Putamen (tissue), 1 donor: Measurements from ENCODE around the gene CDC5L.
A peak's percentile ranks its signal among the peaks of the same experiment; 100 is the strongest.

Experiments
- DNase-seq: peaks from one replicate; pipeline ENCODE4 v3.0.0-alpha.2; 2016; ENCODE audit warnings: low spot score

Gene CDC5L

DNA sequence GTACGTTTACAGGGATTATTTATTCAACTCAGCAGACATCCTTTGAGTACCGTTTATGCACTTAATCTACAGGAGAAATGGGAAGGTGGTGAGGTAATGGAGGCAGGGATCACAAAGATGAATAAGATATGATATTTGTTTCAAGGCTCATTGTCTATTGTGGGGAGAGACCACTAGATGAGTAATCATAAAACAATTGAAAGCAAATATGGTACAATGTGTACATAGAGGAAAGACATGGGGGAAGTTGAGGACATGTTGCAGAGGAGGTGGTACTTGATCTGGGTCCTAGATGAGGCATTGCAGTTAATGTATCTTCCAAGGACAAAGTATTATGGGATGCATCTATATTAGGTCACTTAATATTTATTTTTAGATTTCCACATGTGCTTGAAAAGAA lies 13.7 kb upstream of the CDC5L start:
- DNase-seq, result no peak

DNA sequence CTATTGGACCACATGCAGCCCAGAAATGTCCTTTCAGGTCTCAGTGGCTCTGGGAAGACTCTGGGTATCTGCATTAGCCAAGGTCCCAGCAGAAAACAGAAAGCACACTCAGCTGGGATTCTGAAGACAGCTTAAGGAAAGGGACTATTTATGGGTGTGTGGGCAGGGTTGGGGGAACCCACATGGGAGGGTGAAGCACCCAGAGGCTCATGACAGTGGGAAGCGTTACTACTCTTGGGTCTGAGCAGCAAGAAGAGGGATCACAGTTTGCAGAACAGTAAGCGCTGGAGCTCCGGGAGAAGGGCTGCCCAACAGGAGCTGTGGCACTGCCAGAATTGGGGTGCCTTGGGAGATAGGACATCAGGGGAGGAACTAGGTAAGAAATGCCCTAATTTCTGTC lies 12.4 kb upstream of the CDC5L start:
- DNase-seq, result no peak

DNA sequence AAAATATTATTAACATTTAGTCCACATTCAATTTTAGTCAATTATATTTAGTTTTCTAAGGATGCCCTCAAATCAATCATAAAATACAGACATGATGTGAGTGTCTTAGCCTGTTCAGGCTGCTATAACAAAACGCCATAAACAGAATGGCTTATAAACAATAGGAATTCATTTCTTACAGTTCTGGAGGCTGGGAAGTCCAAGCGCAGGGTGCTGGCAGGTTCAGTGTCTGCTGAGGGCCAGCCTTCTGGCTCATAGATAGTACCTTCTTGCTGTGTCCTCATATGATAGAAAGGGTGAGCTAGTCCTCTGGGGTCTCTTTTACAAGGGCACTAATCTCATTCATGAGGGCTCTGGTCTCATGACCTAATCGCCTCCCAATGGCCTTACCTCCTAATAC lies 10.0 kb upstream of the CDC5L start:
- DNase-seq, result no peak

DNA sequence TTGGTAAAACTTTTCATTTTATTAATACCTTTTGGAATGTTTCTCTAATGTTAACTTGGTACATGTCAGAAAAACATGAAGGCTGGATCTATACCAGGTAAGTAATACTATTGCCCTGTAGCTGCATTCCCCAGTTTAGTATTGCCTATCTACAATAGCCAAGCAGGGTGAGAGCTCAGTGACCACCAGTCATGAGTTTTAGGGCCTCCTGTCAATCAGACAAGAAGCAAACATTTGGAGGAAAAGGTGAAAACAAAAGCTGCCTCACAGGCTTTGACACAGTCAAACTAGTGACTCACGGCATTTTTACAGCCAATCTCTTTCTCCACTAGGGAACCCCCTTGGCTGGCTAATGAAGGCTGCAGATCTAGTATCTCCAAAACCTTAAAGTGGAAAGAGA lies 9.5 kb upstream of the CDC5L start:
- DNase-seq, result no peak

DNA sequence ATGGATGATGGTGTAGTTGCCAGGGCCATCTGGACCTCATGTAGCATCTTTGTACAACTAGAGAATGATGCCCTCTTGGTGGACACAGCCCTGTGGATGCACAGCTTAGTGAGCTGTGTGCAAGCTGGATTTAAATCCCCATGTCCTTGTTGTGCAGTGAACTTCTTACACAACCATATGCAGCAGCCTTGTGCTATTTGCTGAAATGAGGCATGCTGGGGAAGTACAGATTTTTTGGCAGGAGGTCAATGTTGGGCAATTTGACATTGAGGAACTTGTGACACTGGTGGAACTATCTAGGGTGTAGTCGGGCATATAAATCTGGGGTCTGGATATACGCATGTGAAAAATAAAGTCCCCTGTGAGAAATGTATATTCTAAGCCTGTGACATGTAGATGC lies 5.8 kb upstream of the CDC5L start:
- peak; percentile 34 for DNase-seq

DNA sequence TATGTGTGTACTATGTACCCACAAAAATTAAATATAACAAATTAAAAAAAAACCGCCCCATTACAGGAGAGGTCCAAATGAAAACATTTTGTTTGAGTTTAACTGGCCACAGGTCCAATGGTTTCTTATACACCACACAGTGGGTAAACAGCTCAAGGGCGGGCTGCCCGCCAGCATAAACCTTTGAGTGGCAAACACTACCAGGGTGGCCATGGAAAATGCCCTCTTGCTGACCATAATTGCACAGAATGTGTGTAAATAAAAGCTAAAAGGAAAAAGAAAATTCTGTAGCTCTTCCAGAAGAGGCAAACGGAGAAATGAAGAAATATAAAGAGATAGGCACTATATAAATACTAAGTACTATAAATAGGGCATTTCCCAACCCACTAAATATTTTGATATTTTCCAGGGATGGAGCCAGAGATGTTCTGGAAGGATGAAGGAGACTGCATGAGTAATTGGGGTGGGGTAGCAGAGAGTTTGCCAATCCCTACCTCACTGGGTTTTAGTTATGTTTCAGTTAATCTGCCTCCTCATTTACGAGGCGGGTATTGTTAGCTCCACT lies 1.1 kb upstream of the CDC5L start:
- no peak for DNase-seq

DNA sequence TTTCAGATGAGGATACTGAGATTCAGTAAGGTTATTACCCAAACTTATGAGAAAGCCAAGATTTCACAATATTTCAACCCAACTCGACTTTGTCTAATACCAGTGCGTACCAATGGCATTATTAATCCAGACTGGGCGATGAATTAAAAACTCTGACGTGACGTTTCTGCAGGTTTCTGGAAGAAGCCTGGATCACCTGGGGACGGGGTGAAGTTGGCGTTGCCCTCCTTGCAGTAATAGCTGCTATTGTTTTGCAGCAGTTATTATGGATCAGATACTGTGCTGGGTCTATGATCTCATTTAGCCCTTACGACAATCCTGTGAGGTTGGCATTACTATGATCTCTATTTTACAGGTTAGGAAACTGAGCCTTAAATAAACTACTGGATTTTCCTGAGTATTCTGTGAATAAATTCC lies 569 bp upstream of the CDC5L start:
- DNase-seq, result no peak

DNA sequence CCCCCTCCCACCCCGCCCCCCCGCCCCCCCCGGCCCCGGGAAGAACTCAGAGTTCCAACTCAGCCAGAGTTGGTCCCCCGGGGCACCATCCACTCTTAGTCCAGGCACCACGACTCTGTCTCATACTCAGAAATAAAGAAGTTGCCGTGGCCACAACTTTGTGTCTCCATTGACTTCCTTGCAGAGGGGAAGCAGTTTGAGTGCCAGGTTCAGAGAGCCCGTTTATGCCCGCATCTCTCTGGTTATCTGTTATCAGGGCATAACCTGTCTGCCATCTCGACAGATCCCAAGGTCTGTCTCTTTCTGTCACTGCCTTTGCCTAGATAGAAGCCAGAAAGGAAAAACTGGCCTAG lies 605 bp downstream of the CDC5L start:
- no peak for DNase-seq

DNA sequence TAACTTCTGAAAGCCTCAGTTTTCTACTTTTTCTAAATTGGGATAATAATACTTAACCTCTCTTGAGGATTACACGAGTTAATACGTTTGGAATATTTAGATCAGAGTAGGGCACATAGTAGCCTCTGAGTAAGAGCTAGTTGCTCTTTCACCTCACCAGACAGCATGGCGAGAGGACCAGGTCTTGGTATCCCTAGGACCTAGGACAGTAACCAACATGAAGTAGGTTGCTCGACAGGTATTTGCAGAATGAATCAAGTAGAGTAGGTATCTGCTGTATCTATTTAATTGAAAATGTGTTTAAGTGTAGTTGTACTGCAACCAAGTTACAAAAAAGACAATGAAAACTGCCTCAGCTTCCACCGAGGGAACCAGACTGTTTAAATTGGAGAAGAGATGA lies 1.4 kb downstream of the CDC5L start:
- no peak for DNase-seq

DNA sequence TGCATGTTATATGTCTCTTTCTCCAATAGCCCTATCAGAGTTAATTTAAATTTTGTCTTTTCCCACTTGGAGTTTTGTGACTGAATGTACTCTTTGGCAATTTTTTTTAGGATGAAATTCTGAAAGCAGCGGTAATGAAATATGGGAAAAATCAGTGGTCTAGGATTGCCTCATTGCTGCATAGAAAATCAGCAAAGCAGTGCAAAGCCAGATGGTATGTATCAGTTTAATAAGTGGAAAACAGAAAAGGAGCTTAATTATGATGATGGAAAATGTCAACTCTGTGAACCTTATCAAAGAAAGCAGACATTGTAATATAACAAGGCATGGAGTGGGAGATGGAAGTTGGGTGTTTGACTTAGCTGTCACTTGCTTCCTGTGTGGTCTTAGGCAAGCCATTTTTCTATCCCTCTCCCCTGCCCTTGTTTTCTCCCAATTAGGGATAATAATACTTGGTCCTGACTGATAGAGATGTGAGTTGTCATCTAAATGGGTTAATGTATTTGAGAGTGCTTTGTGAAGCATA lies 2.7 kb downstream of the CDC5L start:
- no peak for DNase-seq

DNA sequence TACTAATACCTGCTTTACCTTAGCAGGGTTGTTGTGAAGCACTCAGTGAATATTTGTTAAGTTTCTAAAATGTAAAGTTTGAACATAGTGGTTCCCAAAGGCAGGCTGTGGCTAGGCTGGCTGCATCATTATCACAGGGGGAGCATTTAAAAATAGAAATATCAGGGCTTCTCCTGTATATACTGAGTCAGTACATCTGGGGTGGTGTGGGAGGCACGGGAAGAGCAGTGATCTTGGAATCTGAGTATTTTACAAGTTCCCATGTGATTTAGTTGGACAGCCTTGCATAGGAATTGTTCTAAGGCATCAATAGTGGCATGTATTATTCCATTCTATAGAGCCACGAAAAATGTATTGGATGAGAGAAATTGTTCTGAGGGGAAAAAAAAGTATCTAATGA lies 8.0 kb downstream of the CDC5L start:
- no peak for DNase-seq

DNA sequence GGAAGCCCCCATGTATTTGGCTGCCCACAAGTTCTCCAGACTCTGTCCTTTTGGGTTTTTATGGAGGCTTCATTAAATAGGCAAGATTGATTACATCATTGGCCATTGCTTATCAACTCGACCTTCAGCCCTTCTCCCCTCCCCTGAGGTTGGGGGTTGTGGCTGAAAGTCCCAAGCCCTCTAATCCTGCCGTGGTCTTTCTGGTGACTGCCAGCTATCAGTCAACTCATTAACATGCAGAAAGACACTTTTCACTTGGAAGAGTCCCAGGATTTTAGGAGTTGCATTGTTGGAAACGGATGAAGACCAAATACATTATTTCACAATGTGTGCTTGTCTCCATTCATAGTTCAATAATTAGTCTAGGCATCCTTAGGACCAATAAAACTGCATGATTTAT lies 9.5 kb downstream of the CDC5L start:
- DNase-seq, result peak; percentile 40

DNA sequence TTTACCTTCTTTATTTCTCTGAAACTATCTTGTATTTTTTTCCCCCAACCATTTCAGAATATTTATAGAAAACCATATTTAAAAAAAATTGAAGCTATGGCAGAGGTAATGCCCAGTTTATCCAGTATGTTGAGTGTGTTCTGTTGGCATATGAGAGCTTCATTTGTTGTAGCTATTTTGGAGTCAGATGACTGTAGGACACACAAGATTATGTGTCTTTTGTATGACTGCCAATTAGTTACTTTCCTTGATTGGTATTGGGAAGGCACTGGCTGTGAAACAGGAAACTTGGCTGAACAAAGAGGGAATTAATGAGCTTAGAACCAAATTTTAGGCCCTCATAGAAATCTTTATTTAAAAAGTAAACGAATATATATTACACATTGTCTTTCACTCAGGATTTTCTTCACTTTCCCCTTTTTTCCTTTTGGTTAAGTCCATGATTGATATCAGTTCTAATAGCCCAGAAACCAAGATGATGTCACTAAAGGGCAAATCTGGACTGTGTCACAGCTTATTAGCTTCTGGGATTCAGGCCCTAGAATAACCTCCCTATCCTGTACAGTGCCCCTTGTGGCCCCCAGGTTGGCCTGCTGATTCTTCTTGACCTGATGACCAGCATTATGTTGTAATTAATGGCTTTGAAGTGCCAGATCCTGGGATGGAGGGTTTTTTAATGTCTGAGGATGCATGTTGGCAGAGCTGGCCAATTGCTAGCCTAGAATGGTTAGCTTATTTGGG lies 10.1 kb downstream of the CDC5L start:
- DNase-seq, result no peak

DNA sequence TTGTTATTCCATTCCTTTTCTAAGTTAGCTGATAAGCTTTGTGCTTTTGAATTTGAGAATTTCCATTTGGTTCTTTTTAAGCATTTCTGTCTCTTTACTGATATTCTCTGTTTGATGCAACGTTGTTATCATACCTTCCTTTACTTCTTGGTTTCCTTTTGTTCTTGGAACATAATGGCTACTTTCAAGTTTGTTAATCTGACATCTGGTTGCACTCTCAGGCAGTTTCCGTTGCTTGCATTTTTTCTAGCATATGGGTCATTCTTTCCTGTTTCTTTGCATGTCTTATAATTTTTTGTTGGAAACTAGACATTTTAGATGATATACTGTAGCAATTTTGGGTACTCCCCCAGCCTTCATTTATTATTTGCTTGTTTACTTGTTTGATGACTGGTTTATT lies 12.5 kb downstream of the CDC5L start:
- DNase-seq, result no peak

DNA sequence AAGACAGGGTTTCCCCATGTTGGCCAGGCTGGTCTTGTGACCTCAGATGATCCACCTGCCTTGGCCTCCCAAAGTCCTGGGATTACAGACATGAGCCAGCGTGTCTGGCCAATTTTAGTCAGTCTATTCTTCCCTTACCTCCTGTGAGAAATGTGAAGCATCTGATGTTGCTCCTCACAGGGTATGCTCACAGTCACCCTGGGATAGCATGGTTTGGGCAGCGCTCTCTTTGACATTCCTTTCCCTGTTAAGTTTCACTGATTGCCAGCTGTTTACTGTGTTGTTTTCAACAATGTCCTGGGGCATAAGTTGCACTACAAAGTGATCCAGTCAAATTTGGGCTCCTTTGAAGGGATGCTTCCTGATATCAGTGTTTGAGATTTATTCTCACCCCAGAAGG lies 13.1 kb downstream of the CDC5L start:
- no peak for DNase-seq

DNA sequence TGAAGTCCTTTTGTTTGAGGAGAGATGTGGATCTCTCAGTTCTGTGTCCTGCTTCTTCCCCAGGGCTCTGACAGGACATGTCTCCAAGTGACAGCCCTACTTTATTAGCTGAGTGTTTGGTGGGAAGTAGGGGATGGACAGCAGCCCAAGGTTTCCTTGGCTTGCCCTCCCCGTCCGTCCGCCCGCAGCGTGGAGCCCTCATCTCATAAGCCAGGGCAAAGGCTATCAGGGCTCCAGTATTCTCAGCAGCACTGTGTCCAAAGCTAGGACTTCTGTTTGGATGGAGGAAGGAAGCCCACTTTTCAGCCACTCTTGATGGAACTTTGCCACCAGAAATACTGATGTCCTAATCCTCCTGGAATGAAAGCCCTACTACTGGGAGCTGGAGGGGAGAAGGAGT lies 13.6 kb downstream of the CDC5L start:
- no peak for DNase-seq

DNA sequence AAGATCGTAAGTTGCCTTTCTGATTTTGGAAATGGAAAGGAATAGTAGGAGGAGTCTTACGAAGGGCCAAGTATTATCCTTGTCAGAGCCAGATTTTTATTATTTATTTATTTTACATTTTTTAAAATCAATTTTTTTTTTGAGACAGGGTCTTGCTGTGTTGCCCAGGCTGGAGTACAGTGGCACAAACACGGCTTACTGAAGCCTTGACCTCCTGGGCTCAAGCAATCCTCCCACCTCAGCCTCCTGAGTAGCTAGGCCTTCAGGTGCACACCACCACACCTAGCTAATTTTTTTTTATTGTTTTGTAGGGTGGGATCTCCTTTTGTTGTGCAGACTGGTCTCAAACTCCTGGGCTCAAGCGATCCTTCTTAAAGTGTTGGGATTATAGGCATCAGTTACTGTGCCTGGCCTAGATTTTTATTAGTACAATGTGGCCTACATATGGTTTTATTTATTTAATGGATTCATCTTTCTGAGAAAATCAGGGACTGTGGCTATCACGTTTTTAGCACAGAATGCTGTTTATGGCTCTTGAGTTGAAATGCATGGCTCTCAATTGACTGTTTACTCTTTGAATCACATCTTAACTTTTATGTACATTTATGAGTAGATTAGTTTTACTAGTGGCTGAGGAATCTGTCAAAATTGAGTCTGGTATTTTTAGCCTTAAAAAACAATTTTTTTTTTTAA lies 16.7 kb downstream of the CDC5L start:
- no peak for DNase-seq

DNA sequence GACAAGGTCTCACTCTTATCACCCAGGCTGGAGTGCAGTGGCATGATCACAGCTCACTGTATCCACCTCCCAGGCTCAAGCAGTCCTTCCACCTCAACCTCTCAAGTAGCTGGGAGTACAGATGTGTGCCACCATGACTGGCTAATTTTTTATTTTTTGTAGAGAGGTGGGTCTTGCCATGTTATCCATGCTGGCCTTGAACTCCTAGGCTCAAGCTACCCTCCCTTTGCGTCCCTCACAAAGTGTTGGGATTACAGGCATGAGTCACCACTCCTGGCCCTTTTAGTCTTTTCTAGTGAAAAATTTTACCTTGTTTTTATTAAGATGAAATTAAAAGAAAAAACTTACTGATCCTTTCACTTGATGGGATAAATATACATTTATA lies 17.2 kb downstream of the CDC5L start:
- DNase-seq, result no peak

DNA sequence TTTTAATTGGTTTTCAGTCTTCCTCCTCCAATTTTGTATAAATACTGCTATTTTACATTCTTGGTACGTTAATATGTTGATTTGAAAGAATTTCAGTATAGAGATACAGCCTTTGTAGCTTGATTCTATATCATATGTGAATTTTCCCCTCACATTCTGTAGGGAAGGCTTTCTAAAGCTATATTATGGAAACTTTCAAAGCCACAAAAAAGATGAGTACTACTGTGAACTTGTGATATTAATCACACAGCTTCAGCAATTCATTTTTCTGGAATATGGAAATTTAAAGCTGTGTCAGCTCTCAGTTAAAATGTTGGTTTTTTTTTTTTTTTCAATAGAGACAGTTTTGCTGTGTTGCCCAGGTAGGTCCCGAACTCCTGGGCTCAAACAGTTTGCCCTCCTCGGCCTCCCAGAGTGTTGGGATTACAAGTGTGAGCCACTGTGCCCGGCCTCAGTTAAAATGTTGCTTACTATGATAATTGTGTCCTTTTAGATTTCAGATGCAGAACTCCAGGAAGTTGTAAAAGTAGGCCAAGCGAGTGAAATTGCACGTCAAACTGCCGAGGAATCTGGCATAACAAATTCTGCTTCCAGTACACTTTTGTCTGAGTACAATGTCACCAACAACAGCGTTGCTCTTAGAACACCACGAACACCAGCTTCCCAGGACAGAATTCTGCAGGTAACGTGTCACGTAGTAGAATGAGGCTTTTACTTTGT lies 20.6 kb downstream of the CDC5L start:
- no peak for DNase-seq

DNA sequence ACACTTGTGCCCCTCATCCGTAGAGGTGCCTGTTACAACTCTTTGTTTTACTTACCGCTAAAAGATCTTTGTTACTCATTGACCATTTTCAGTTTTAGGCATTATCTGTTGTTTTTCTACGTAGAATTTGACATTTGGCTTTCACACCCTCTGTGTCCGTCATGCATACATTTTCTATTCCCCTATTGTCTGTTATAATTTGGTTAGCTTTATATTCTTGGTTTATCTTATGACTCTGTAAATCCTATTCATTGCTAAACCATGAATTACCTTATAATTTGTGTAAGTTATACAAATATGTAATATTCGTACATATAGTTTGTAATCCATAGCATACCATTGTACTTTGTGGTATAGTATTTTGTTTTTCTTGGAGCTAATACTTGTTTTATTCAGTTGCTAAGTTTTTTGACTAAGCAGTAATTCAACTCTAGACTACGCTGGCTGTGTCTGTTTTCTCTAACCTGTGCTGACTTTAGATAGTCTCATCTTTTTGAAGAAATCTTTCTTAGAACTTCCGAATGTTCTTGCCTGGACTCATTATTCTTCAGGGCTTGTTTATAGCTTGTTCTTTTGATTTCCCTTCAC lies 21.8 kb downstream of the CDC5L start:
- DNase-seq, result no peak

DNA sequence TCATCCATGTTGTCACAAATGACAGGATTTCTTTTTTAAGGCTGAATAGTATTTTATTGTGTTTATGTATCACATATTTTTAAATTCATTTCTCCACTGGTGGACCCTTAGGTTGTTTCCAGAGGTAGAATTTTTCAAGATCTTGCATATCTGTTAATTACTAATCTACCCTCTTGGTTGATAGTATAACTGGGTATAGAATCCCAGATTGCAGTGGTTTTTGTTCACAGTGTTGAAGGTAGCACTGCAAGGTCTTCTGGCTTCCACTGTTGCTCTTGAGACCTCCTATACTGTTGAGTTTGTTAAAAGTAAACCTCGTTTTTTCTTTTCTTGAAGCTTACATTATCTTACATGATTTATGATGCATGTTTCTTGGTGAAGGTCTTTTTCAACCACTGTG lies 22.9 kb downstream of the CDC5L start:
- no peak for DNase-seq

DNA sequence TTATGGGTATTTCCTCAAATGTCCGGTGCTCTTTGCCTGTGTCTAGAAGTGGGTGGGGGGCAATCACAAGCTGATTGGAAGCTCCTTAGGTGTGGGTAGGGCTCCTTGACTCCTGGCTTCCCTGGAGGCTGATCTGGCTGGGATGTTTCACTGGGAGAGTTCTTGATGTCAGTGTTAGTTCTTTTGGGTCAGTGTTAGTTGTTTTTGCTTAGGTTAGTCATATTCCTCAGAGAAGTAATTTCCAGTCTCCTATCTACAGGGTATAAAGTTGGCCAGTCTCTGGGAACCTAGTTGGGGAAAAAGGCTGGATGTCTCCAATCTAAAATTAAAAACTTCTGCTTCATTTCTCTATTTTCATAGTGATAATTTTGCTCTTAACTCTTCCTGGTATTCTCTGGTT lies 23.6 kb downstream of the CDC5L start:
- no peak for DNase-seq

DNA sequence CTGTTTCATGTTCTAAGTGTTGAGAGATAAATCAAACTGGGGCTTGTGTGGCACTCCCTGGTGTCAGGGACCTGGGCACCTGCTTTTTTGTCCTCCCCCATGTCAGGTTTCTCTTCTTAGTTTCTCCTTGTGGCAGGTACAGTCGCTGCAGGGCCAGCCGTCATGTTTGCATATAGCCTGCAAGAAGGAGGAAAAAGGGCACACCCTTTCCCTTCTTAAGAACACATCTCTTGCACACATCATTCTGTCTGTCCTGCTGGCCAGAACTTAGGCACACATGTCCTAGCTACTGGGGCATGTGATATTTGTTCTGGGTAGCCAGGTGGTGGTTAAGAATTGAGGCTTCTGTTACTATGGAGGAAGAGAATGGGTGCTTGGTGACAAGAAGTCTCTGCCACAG lies 27.9 kb downstream of the CDC5L start:
- DNase-seq, result no peak
